ENCODE measurements around the gene METTL1.

METTL1 gene

GRCh38 chr12:57734591-57734990 lies 37.3 kb downstream of the METTL1 start:
- no peak for DNase-seq (ENCODE audit: extremely low read depth, insufficient read length)
- H3K27me3 ChIP-seq (replicated peaks; ENCODE audit: control insufficient read depth, insufficient read depth, low read length), result no peaks in the 10 kb centered on the region
- peaks cover 22% of the 10 kb centered on the region for H3K36me3 ChIP-seq (ENCODE audit: control insufficient read depth, insufficient read depth, low read length)
- TF ChIP-seq CTCF (IDR thresholded peaks at IDR 0.05; ENCODE audit: insufficient read depth, low read length, poor library complexity, severe bottlenecking), result no peak
- no peak overlapping the region for H3K4me3 ChIP-seq (replicated peaks; ENCODE audit: low read depth, low read length)

- H3K36me3 ChIP-seq (ENCODE audit: control insufficient read depth, insufficient read depth, low read length), result peaks cover 24% of the 10 kb centered on the region
- H3K27me3 ChIP-seq (replicated peaks; ENCODE audit: control insufficient read depth, insufficient read depth, low read length), result no peaks in the 10 kb centered on the region
- no peak for TF ChIP-seq CTCF (IDR thresholded peaks at IDR 0.05; ENCODE audit: insufficient read depth, low read length, poor library complexity, severe bottlenecking)
- no peak for DNase-seq (ENCODE audit: extremely low read depth, insufficient read length)
- H3K4me3 ChIP-seq (replicated peaks; ENCODE audit: low read depth, low read length), result no peak overlapping the region
Observed at GRCh38 chr12:57733928-57734327, 38.0 kb downstream of the METTL1 start.

- Histone ChIP-seq H3K36me3 (ENCODE audit: control insufficient read depth, insufficient read depth, low read length) (peaks cover 24% of the 10 kb centered on the region), H3K4me3 (replicated peaks; ENCODE audit: low read depth, low read length) (no peak overlapping the region), H3K27me3 (replicated peaks; ENCODE audit: control insufficient read depth, insufficient read depth, low read length) (no peaks in the 10 kb centered on the region)
- no peak for DNase-seq (ENCODE audit: extremely low read depth, insufficient read length)
- TF ChIP-seq CTCF (IDR thresholded peaks at IDR 0.05; ENCODE audit: insufficient read depth, low read length, poor library complexity, severe bottlenecking), result no peak
Observed at GRCh38 chr12:57732726-57733593, 38.9 kb downstream of the METTL1 start.

DNA sequence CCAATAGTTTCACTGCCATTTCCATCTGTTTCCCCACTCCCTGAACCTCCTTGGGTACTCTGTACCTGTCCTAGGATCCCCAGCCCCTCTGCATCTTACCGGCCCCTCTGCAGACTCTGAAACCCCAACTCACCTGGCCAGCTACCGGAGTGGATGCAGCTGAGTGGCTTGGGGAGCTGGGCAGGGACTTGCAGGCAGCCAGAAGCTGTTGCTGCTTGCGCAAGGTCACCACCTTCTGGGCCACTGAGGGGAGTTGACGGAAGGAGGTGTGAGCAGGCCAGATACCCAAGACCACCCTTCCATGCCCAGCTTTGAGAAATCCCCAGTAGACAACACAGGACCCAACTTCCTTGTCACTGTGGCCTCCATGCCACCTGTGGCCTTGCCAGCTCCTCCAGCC lies 39.6 kb downstream of the METTL1 start:
- no peak for DNase-seq (ENCODE audit: extremely low read depth, insufficient read length)
- no peak overlapping the region for H3K4me3 ChIP-seq (replicated peaks; ENCODE audit: low read depth, low read length)
- no peaks in the 10 kb centered on the region for H3K27me3 ChIP-seq (replicated peaks; ENCODE audit: control insufficient read depth, insufficient read depth, low read length)
- H3K36me3 ChIP-seq (ENCODE audit: control insufficient read depth, insufficient read depth, low read length), result peaks cover 30% of the 10 kb centered on the region
- no peak for TF ChIP-seq CTCF (IDR thresholded peaks at IDR 0.05; ENCODE audit: insufficient read depth, low read length, poor library complexity, severe bottlenecking)

GRCh38 chr12:57731411-57732080 lies 40.4 kb downstream of the METTL1 start:
- H3K27me3 ChIP-seq (replicated peaks; ENCODE audit: control insufficient read depth, insufficient read depth, low read length), result no peaks in the 10 kb centered on the region
- no peak for DNase-seq (ENCODE audit: extremely low read depth, insufficient read length)

More at GRCh38 chr12:57731411-57732080, 40.4 kb downstream of the METTL1 start:
- no peak for TF ChIP-seq CTCF (IDR thresholded peaks at IDR 0.05; ENCODE audit: insufficient read depth, low read length, poor library complexity, severe bottlenecking)
- peaks cover 34% of the 10 kb centered on the region for H3K36me3 ChIP-seq (ENCODE audit: control insufficient read depth, insufficient read depth, low read length)
- H3K4me3 ChIP-seq (replicated peaks; ENCODE audit: low read depth, low read length), result no peak overlapping the region

Measured in GM06990 (cell line).